Neuron (in vitro differentiated cells): Measurements from ENCODE around the gene CIART.

Experiments
- H2AFZ ChIP-seq: one replicate; pipeline ENCODE4 v1.6.1; 2013; ENCODE audit warnings: low read depth, mild to moderate bottlenecking, inconsistent platforms, low read length, moderate library complexity
- H3K27me3 ChIP-seq: one replicate; pipeline ENCODE4 v1.6.1; 2013; ENCODE audit warnings: low read length; ENCODE audit not compliant: insufficient read depth
- H3K36me3 ChIP-seq: one replicate; pipeline ENCODE4 v1.6.1; 2013; ENCODE audit warnings: low read length; ENCODE audit not compliant: insufficient read depth
- H3K4me1 ChIP-seq: one replicate; pipeline ENCODE4 v1.6.1; 2013; ENCODE audit warnings: low read length; ENCODE audit not compliant: insufficient read depth
- H3K4me3 ChIP-seq: 2 replicates; pipeline ENCODE4 v1.5.1; 2013; ENCODE audit warnings: mild to moderate bottlenecking, low read length, moderate library complexity
- H3K9me3 ChIP-seq: one replicate; pipeline ENCODE4 v1.6.1; 2013; ENCODE audit warnings: low read length

The CIART gene

DNA sequence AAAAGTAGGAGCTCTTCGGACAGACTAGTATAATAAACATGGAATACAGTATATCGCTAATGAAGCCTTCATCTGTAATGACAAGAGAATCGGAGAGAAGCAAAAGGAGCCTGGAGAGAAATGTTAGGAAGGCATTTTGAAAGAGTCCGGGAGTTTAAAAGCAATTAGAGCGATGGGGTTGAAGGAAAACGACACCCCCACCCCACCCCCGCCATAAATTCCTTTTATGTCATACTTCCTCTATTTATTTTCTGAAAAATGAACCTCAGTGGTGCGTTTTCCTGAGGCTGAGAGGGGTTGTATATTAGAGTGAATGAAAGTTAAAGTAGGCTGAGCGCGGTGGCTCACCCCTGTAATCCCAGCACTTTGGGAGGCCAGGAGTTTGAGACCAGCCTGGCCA is 12.9 kb upstream of the CIART start:
- H3K36me3 ChIP-seq = peaks cover 32% of the 10 kb centered on the region
- peaks cover 29% of the 10 kb centered on the region for H3K4me1 ChIP-seq
- no peaks in the 10 kb centered on the region for H3K27me3 ChIP-seq
- peak overlapping the region; percentile 35 for H2AFZ ChIP-seq
- H3K4me3 ChIP-seq = peak overlapping the region; percentile 83
- no peaks in the 10 kb centered on the region for H3K9me3 ChIP-seq

DNA sequence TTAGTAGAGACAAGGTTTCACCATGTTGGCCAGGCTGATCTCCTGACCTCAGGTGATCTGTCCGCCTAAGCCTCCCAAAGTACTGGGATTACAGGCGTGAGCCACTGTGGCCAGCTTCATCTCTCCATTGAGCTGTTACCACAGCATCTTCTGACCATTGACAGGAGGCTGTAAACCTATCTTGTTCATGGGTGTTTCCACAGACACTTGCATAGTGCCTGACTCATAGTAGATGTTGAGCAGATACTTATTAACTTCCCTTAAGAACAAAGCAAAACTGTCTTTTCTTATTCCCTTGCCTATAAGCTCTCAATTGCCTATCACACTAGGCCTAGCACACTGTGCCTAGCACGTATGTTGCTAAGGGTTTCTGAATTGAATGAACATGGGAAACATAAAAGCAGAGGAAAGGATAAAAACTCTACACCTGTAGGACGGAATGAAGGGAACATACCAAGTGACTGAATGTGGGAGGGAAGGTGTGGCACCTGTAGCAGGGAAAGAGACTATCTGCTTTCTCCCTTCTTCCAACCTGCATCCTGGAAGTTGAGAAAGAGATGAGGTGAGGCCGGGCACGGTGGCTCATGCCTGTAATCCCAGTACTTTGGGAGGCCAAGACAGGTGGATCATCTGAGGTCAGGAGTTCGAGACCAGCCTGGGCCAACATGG is 10.9 kb upstream of the CIART start:
- no peaks in the 10 kb centered on the region for H3K9me3 ChIP-seq
- peaks cover 29% of the 10 kb centered on the region for H3K4me1 ChIP-seq
- H3K4me3 ChIP-seq = no peak overlapping the region
- H3K36me3 ChIP-seq = peaks cover 16% of the 10 kb centered on the region
- H2AFZ ChIP-seq = no peak overlapping the region
- H3K27me3 ChIP-seq = no peaks in the 10 kb centered on the region

DNA sequence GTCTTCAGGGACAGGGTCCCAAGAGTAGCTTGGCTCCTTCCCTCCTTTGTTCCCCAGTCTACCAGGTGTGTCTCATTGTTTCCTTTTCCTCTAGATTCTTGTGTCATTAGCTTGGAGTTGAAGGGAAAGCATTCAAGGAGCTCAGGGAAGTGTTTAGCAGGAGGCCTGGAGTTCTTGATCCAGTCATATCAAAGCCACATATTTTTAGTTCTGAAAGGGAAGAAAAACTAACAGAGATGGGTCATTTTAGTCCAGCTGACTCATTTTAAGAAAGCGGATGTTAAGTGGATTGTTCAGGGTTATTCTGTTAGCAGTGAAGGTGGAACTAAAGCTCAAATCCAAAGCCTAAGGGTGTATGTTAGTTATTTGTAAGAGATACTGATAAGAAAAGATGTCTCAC is 9.0 kb upstream of the CIART start:
- no peak overlapping the region for H2AFZ ChIP-seq
- no peaks in the 10 kb centered on the region for H3K9me3 ChIP-seq
- H3K4me1 ChIP-seq = peaks cover 18% of the 10 kb centered on the region
- peaks cover 13% of the 10 kb centered on the region for H3K36me3 ChIP-seq
- peak overlapping the region; percentile 65 for H3K4me3 ChIP-seq
- H3K27me3 ChIP-seq = no peaks in the 10 kb centered on the region

DNA sequence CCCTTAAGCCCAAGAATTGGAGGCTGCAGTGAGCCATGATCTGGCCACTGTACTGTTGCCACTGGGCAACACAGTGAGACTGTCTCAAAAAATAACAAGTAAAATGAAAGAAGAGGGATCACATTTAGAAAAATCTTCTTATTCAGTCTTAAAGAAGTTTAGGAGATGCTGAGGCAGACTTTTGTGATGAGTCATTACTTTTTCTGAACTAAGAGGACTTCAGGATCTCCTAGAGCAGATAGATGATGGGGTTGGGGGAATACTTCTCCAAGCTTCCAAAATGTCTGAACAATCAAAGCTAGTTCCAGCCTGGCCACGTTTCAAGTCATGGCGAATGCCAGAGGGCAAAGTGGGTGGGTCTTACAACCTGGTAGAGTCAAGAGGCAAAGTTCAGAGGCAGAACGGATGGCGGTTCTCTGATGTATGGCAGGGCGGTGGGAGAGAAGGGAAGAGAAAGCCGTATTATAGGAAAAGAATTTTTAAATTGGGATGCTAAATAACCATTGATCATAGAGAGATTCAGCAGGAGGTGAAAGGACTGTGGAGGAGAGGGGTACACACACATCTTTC is 2.1 kb upstream of the CIART start:
- H2AFZ ChIP-seq = no peak overlapping the region
- H3K4me1 ChIP-seq = no peaks in the 10 kb centered on the region
- peaks cover 27% of the 10 kb centered on the region for H3K36me3 ChIP-seq
- H3K4me3 ChIP-seq = no peak overlapping the region
- H3K27me3 ChIP-seq = no peaks in the 10 kb centered on the region
- H3K9me3 ChIP-seq = no peaks in the 10 kb centered on the region

DNA sequence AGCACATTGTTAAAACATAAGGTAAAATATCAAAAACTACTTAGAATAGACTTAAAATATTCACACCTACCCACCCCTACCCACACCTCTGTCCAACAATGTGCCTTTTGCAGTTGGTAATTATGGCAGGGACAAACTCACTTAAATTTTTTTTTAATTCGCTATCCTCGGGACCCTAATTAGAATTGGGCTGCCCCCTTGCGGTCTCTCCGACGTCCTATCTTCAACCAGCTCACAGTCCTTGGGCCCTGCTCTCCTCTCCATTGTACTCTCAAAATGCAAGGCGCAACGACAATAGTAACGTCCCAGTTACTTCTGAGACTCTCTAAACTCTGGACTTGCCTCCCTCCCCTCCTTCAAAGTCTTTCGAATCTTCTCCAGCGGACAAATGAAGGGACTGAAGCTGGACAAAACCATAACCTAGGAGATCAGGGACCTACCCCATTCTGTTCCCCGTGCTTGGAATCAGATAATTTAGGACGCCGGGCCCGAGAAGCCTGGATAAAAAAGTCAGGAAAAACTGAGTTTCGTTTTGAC is 1.1 kb upstream of the CIART start:
- Histone ChIP-seq H3K27me3 (no peaks in the 10 kb centered on the region), H3K9me3 (no peaks in the 10 kb centered on the region), H3K4me1 (no peaks in the 10 kb centered on the region), H3K36me3 (peaks cover 26% of the 10 kb centered on the region), H2AFZ (no peak overlapping the region), H3K4me3 (peak overlapping the region; percentile 27)

DNA sequence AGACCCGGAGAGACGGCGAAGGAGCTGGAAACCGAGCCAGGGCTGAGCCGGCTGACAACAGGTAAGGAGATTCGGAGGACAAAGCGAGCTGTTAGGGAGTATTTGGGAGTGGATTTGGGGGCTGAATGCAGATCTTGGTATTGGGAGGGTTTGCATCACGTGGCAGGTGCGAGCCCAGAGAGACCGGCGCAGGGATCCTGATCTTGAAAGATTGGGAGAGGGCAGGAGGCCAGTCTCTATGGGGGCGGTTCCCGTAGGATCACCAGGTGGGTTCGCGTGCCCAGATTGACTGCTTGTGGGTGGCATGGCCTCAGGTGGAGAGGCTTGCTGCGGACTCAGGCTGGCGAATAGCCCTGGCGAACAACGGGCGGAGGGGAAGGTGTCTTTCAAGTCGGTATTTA is 204 bp downstream of the CIART start:
- Histone ChIP-seq H3K4me1 (no peaks in the 10 kb centered on the region), H3K9me3 (no peaks in the 10 kb centered on the region), H3K27me3 (no peaks in the 10 kb centered on the region), H2AFZ (no peak overlapping the region), H3K36me3 (peaks cover 20% of the 10 kb centered on the region), H3K4me3 (peak overlapping the region; percentile 54)

DNA sequence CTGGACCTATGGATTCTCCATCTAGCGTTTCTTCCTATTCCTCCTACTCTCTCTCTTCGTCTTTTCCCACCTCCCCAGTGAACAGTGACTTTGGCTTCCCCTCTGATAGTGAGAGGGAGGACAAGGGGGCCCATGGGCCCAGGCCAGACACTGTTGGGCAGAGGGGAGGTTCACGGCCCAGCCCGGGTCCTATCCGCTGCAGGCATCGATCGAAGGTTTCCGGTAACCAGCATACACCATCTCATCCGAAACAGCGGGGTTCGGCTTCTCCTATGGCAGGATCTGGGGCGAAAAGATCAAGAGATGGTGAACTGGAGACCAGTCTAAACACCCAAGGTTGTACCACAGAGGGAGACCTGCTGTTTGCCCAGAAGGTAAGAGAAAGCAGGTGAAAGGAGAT is 906 bp downstream of the CIART start:
- Histone ChIP-seq H3K4me3 (peak overlapping the region; percentile 54), H2AFZ (no peak overlapping the region), H3K4me1 (no peaks in the 10 kb centered on the region), H3K27me3 (no peaks in the 10 kb centered on the region), H3K36me3 (peaks cover 15% of the 10 kb centered on the region), H3K9me3 (no peaks in the 10 kb centered on the region)

DNA sequence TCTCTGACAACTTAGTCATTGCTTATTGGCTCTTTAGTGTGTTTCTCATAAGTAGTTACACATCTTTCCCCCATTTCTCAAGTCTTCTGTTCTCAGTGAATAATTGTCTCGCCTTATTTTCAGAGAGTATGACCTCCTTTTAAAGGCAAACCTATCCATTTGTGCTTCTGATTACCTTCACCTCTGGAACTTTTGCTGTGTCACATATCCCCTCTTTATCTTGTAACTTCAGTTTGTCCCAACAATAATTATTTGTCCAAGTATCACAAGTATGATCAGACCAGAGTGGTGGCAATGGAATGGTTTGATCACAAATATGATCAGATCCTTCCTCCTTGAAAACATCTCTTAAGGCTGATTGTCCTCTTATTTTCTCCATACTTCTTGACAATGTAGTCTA is 6.0 kb downstream of the CIART start:
- no peaks in the 10 kb centered on the region for H3K36me3 ChIP-seq
- no peaks in the 10 kb centered on the region for H3K27me3 ChIP-seq
- H3K9me3 ChIP-seq = no peaks in the 10 kb centered on the region
- no peak overlapping the region for H3K4me3 ChIP-seq
- peaks cover 6% of the 10 kb centered on the region for H3K4me1 ChIP-seq
- no peak overlapping the region for H2AFZ ChIP-seq

DNA sequence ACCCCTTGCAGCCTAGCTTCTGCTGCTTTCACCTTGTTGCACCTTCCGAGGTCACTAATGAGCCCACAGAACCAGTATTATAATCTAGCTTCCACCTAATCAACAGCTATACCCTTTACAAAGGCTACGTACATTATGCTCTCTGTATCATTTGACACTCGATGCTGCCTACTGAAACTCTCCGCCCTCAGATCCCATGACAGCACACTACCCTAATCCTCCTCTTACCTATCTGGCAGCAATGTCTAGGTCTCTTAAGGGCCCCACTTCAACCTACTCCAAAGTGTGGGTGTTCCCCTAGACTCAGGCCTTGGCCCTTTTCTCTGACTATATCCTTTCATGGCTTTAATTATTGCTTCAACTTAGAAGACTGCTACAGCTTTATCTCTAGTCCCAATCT is 6.5 kb downstream of the CIART start:
- Histone ChIP-seq H2AFZ (no peak overlapping the region), H3K4me3 (no peak overlapping the region), H3K9me3 (no peaks in the 10 kb centered on the region), H3K4me1 (peaks cover 8% of the 10 kb centered on the region), H3K36me3 (no peaks in the 10 kb centered on the region), H3K27me3 (no peaks in the 10 kb centered on the region)

DNA sequence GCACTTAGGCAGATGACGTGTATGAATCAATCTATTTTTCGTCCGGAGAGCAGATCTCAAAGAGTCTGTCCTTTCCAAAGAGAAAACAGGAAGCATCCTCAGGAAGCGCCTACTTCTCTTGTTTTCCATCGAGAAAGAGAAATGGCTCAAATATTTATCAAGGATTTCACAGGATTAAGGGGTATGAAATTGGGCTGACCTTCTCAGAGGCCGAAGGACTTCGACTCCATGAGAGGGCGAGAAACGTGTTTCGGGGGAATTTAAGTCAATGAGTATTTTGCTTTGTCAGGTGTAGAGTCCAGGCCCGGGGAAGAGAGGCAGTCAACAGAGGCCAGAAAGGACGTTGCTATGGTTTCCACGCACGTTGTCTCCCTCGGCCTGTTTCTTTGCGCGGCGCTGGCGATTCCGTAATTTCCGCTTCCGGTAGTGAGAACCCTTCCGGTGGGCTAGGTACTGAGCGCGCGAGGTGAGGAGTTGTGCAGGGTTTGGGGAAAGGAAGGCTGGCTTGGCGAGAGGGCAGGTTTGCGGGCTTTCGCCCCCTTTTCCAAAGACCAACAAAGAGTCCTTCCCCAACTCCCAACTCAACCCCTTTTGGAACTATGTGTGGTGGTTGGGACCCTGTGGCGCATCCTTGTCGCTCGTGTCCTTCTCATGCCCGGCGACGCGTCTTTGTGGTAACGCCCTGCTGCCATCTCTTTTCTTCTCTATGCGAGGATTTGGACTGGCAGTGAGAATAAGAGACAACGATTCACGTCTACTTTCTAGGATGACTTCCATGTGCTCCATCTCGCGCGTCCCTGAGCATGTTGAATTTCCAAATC is 11.3 kb downstream of the CIART start, which contains the start of gene MRPS21:
Gene MRPS21, plus strand, starts transcription at position 429 of the 821 bp plus-strand sequence. CDS start 506 bp downstream, outside the sequence.
- Histone ChIP-seq H3K36me3 (peaks cover 26% of the 10 kb centered on the region), H3K4me3 (peak within 1 kb of the TSS; percentile 100), H2AFZ (peak within 1 kb of the TSS; percentile 78), H3K4me1 (peaks cover 21% of the 10 kb centered on the region), H3K9me3 (no peaks in the 10 kb centered on the region), H3K27me3 (no peaks in the 10 kb centered on the region)

DNA sequence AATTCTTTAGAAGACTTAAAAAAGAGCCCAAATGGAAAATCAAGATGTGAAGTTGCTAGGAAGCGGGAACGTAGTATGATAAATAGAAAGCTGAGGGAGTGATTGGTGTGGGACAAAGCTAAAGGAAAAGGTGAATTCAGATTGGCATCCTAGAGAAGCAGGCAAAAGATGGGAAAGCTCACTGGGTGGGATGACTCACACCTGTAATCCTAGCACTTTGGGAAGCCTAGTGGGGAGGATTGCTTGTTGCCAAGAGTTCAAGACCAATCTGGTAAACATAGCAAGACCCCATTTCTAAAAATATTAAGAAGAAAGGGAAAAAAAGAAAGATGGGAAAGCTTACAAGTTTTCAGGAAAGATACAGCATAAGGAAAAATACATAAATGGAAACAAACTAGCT is 13.1 kb downstream of the CIART start:
- Histone ChIP-seq H3K4me3 (no peak overlapping the region), H3K4me1 (peaks cover 21% of the 10 kb centered on the region), H2AFZ (no peak overlapping the region), H3K27me3 (no peaks in the 10 kb centered on the region), H3K36me3 (peaks cover 32% of the 10 kb centered on the region), H3K9me3 (no peaks in the 10 kb centered on the region)

DNA sequence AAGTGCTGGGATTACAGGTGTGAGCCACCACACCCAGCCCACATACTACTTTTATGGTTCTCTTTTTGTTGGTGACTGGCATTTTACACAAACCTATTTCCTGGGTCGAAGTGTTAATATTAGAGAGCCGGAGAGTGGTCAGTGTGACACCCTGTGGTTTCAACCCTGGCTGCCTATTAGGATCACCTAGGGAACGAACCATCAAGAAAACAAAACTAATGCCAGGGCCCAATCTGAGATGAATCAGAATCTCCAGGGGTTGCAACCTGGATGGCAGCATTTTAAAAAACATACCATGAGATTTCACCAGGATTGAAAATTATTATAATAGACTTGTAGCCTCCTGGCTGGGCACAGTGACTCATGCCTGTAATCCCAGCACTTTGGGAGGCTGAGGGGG is 17.4 kb downstream of the CIART start:
- Histone ChIP-seq H3K27me3 (no peaks in the 10 kb centered on the region), H3K36me3 (peaks cover 65% of the 10 kb centered on the region), H3K4me1 (peaks cover 4% of the 10 kb centered on the region), H3K4me3 (no peak overlapping the region), H3K9me3 (no peaks in the 10 kb centered on the region), H2AFZ (no peak overlapping the region)

DNA sequence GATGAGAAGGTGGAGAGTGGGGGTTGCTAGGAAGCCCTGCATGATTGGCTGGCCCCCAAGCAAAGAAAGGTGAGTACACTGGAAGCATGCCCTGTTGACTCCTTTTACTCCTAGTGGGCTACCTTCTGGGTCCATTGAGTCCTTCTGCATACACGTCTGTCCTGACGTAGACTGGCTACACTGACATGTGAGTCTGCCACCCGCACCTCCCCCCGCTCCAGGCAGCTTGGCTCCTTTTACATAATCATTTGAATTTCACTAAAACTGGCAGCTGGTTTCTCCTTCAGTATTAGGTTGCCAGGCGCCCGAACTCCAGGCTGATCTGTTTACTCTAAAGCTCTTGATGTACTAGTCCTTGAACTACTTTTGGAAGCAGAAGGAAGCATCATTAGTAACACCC is 20.0 kb downstream of the CIART start:
- Histone ChIP-seq H3K9me3 (no peaks in the 10 kb centered on the region), H3K4me1 (no peaks in the 10 kb centered on the region), H3K36me3 (peaks cover 60% of the 10 kb centered on the region), H3K27me3 (no peaks in the 10 kb centered on the region), H2AFZ (no peak overlapping the region), H3K4me3 (no peak overlapping the region)
